ENCODE results near the gene GNG7.
A peak's percentile ranks its signal among the peaks of the same experiment; 100 is the strongest.
"Not testable (repeated sequence)": the region's sequence is repeated elsewhere in the genome, so short reads cannot be mapped to it uniquely, and the experiment has no call there.

GNG7 gene

GRCh38 chr19:2544576-2545415 lies 157.7 kb downstream of the GNG7 start:
- H3K9ac ChIP-seq (ENCODE audit: low read depth, low read length, poor library complexity, severe bottlenecking), result no peak overlapping the region
- no peaks in the 10 kb centered on the region for H4K20me1 ChIP-seq (ENCODE audit: insufficient read depth, low read length, poor library complexity, severe bottlenecking)
- H3F3A ChIP-seq (ENCODE audit: low read depth), result peaks cover 2% of the 10 kb centered on the region; the same call in 1 of the 2 replicates
- H3K79me2 ChIP-seq (ENCODE audit: insufficient read depth, low read length), result no peaks in the 10 kb centered on the region
- no peak overlapping the region for H3K4me2 ChIP-seq (ENCODE audit: low read depth, low read length, poor library complexity, severe bottlenecking)
- H3K9me3 ChIP-seq (ENCODE audit: insufficient read depth, low read depth, low read length), result no peaks in the 10 kb centered on the region
- peaks cover 20% of the 10 kb centered on the region for H3K4me1 ChIP-seq (ENCODE audit: insufficient read depth, low read length, poor library complexity, severe bottlenecking)
- H2AFZ ChIP-seq (ENCODE audit: low read length), result no peak overlapping the region
- no peaks in the 10 kb centered on the region for H3K27me3 ChIP-seq (ENCODE audit: insufficient read depth, low read length, poor library complexity, severe bottlenecking)
- TF ChIP-seq CTCF (conservative IDR thresholded peaks at IDR 0.05; ENCODE audit: low read length) (no peak), EZH2phosphoT487 (IDR thresholded peaks at IDR 0.05; ENCODE audit: borderline replicate concordance) (no peak)
- H3K36me3 ChIP-seq (ENCODE audit: insufficient read depth, low read length), result no peaks in the 10 kb centered on the region
- H3K9me2 ChIP-seq (replicated peaks; ENCODE audit: low read depth, low read length), result no peaks in the 10 kb centered on the region
- no peak overlapping the region for H3K4me3 ChIP-seq (ENCODE audit: low read length, poor library complexity, severe bottlenecking)

- H3K79me2 ChIP-seq (ENCODE audit: insufficient read depth, low read length), result no peaks in the 10 kb centered on the region
- peaks cover 20% of the 10 kb centered on the region for H3K4me1 ChIP-seq (ENCODE audit: insufficient read depth, low read length, poor library complexity, severe bottlenecking)
- H3K9me2 ChIP-seq (replicated peaks; ENCODE audit: low read depth, low read length), result no peaks in the 10 kb centered on the region
- TF ChIP-seq EZH2phosphoT487 (IDR thresholded peaks at IDR 0.05; ENCODE audit: borderline replicate concordance) (no peak), CTCF (conservative IDR thresholded peaks at IDR 0.05; ENCODE audit: low read length) (no peak)
- no peaks in the 10 kb centered on the region for H3K36me3 ChIP-seq (ENCODE audit: insufficient read depth, low read length)
- peak overlapping the region; percentile 56 for H3K4me3 ChIP-seq (ENCODE audit: low read length, poor library complexity, severe bottlenecking)
- peak overlapping the region; percentile 88 for H2AFZ ChIP-seq (ENCODE audit: low read length)
- peak overlapping the region; percentile 74 for H3K9ac ChIP-seq (ENCODE audit: low read depth, low read length, poor library complexity, severe bottlenecking)
- H3K9me3 ChIP-seq (ENCODE audit: insufficient read depth, low read depth, low read length), result no peaks in the 10 kb centered on the region
- H3K4me2 ChIP-seq (ENCODE audit: low read depth, low read length, poor library complexity, severe bottlenecking), result peak overlapping the region; percentile 46
- peaks cover 2% of the 10 kb centered on the region; the same call in 1 of the 2 replicates for H3F3A ChIP-seq (ENCODE audit: low read depth)
- H4K20me1 ChIP-seq (ENCODE audit: insufficient read depth, low read length, poor library complexity, severe bottlenecking), result no peaks in the 10 kb centered on the region
- no peaks in the 10 kb centered on the region for H3K27me3 ChIP-seq (ENCODE audit: insufficient read depth, low read length, poor library complexity, severe bottlenecking)
These were observed 158.7 kb downstream of the GNG7 start for GRCh38 chr19:2543463-2544442.

- H3K4me1 ChIP-seq (ENCODE audit: insufficient read depth, low read length, poor library complexity, severe bottlenecking), result peaks cover 20% of the 10 kb centered on the region
- not testable (repeated sequence) for H3K36me3 ChIP-seq (ENCODE audit: insufficient read depth, low read length); H3K27me3 ChIP-seq (ENCODE audit: insufficient read depth, low read length, poor library complexity, severe bottlenecking); H3K79me2 ChIP-seq (ENCODE audit: insufficient read depth, low read length); H3K9me3 ChIP-seq (ENCODE audit: insufficient read depth, low read depth, low read length); H3K9me2 ChIP-seq (replicated peaks; ENCODE audit: low read depth, low read length); H4K20me1 ChIP-seq (ENCODE audit: insufficient read depth, low read length, poor library complexity, severe bottlenecking); H3F3A ChIP-seq (ENCODE audit: low read depth)
- H3K4me2 ChIP-seq (ENCODE audit: low read depth, low read length, poor library complexity, severe bottlenecking), result peak overlapping the region; percentile 46
- peak overlapping the region; percentile 88 for H2AFZ ChIP-seq (ENCODE audit: low read length)
- H3K9ac ChIP-seq (ENCODE audit: low read depth, low read length, poor library complexity, severe bottlenecking), result peak overlapping the region; percentile 74
- H3K4me3 ChIP-seq (ENCODE audit: low read length, poor library complexity, severe bottlenecking), result peak overlapping the region; percentile 56
These were observed 159.4 kb downstream of the GNG7 start for GRCh38 chr19:2543072-2543462.
